Activated naive CD8-positive, alpha-beta T cell treated with anti-CD3 and anti-CD28 coated beads for 36 hours (primary cell): ENCODE data around the gene ASPN. TPM values are rescaled to one million over a fixed set of nuclear protein-coding genes. Genes with fewer than 3 reads are reported as not detected.

Experiments
- DNase-seq: peaks from one replicate; pipeline ENCODE4 v3.0.0; 2021
- H3K27ac Mint-ChIP-seq: one replicate; pipeline ENCODE4 v1.8.0; 2022; ENCODE audit warnings: mild to moderate bottlenecking, moderate library complexity, mixed read lengths
- H3K27me3 Mint-ChIP-seq: one replicate; pipeline ENCODE4 v1.8.0; 2022; ENCODE audit warnings: mild to moderate bottlenecking, mixed read lengths
- H3K36me3 Mint-ChIP-seq: one replicate; pipeline ENCODE4 v1.8.0; 2021; ENCODE audit warnings: mild to moderate bottlenecking, mixed read lengths
- H3K4me1 Mint-ChIP-seq: one replicate; pipeline ENCODE4 v1.8.0; 2021; ENCODE audit warnings: mixed read lengths
- H3K4me3 Mint-ChIP-seq: one replicate; pipeline ENCODE4 v1.8.0; 2022; ENCODE audit warnings: mild to moderate bottlenecking, moderate library complexity, mixed read lengths
- H3K9me3 Mint-ChIP-seq: one replicate; pipeline ENCODE4 v1.8.0; 2022; ENCODE audit warnings: mixed read lengths
- total RNA-seq, 2 experiments: library from RNA; stranded (reverse); gene quantifications; one replicate each; pipeline ENCODE4 v1.2.3, GENCODE V29; 2021

The ASPN gene
- total RNA-seq, 2 experiments from 2014 or later, result not detected

- peaks cover 4% of the 10 kb centered on the region for H3K4me1 Mint-ChIP-seq
- DNase-seq, result no peak
- no peaks in the 10 kb centered on the region for H3K9me3 Mint-ChIP-seq
- no peak overlapping the region for H3K4me3 Mint-ChIP-seq
- H3K27ac Mint-ChIP-seq, result no peak overlapping the region
- no peaks in the 10 kb centered on the region for H3K36me3 Mint-ChIP-seq
- H3K27me3 Mint-ChIP-seq, result no peaks in the 10 kb centered on the region
Observed at GRCh38 chr9:92492781-92493401, 10.6 kb upstream of the ASPN start.

GRCh38 chr9:92488681-92489550 lies 6.6 kb upstream of the ASPN start:
- DNase-seq, result no peak
- Mint-ChIP-seq H3K27ac (no peak overlapping the region), H3K4me3 (no peak overlapping the region), H3K9me3 (no peaks in the 10 kb centered on the region), H3K36me3 (no peaks in the 10 kb centered on the region), H3K4me1 (peaks cover 2% of the 10 kb centered on the region), H3K27me3 (no peaks in the 10 kb centered on the region)

- no peak for DNase-seq
- Mint-ChIP-seq H3K27ac (no peak overlapping the region), H3K27me3 (no peaks in the 10 kb centered on the region), H3K36me3 (no peaks in the 10 kb centered on the region), H3K4me1 (peaks cover 2% of the 10 kb centered on the region), H3K9me3 (no peaks in the 10 kb centered on the region), H3K4me3 (no peak overlapping the region)
Observed at GRCh38 chr9:92486371-92486770, 4.1 kb upstream of the ASPN start.

GRCh38 chr9:92484563-92484962 lies 2.3 kb upstream of the ASPN start:
- Mint-ChIP-seq H3K4me1 (peaks cover 5% of the 10 kb centered on the region), H3K27ac (no peak overlapping the region)
- DNase-seq, result no peak

GRCh38 chr9:92483627-92484545 lies 1.6 kb upstream of the ASPN start:
- H3K4me3 Mint-ChIP-seq, result no peak overlapping the region
- H3K4me1 Mint-ChIP-seq, result peaks cover 5% of the 10 kb centered on the region
- H3K9me3 Mint-ChIP-seq, result no peaks in the 10 kb centered on the region
- no peaks in the 10 kb centered on the region for H3K27me3 Mint-ChIP-seq
- DNase-seq, result no peak
- H3K27ac Mint-ChIP-seq, result no peak overlapping the region
- H3K36me3 Mint-ChIP-seq, result no peaks in the 10 kb centered on the region

More at GRCh38 chr9:92484563-92484962, 2.3 kb upstream of the ASPN start:
- H3K27me3 Mint-ChIP-seq, result no peaks in the 10 kb centered on the region
- no peaks in the 10 kb centered on the region for H3K9me3 Mint-ChIP-seq
- H3K36me3 Mint-ChIP-seq, result no peaks in the 10 kb centered on the region
- H3K4me3 Mint-ChIP-seq, result no peak overlapping the region

GRCh38 chr9:92482805-92483204 lies 499 bp upstream of the ASPN start:
- Mint-ChIP-seq H3K4me3 (no peak overlapping the region), H3K27me3 (no peaks in the 10 kb centered on the region), H3K9me3 (no peaks in the 10 kb centered on the region), H3K36me3 (no peaks in the 10 kb centered on the region), H3K4me1 (peaks cover 5% of the 10 kb centered on the region), H3K27ac (no peak overlapping the region)
- DNase-seq, result no peak

GRCh38 chr9:92480986-92481633 lies 1.2 kb downstream of the ASPN start:
- Mint-ChIP-seq H3K4me1 (peaks cover 5% of the 10 kb centered on the region), H3K4me3 (no peak overlapping the region), H3K27ac (no peak overlapping the region), H3K36me3 (no peaks in the 10 kb centered on the region), H3K27me3 (no peaks in the 10 kb centered on the region), H3K9me3 (no peaks in the 10 kb centered on the region)
- no peak for DNase-seq

GRCh38 chr9:92480291-92480771 lies 2.0 kb downstream of the ASPN start:
- Mint-ChIP-seq H3K4me3 (no peak overlapping the region), H3K9me3 (no peaks in the 10 kb centered on the region), H3K27ac (no peak overlapping the region), H3K4me1 (peaks cover 5% of the 10 kb centered on the region), H3K27me3 (no peaks in the 10 kb centered on the region), H3K36me3 (no peaks in the 10 kb centered on the region)
- DNase-seq, result no peak

- no peak overlapping the region for H3K4me3 Mint-ChIP-seq
- no peak for DNase-seq
- no peaks in the 10 kb centered on the region for H3K27me3 Mint-ChIP-seq
- no peaks in the 10 kb centered on the region for H3K36me3 Mint-ChIP-seq
- H3K4me1 Mint-ChIP-seq, result peaks cover 5% of the 10 kb centered on the region
- H3K27ac Mint-ChIP-seq, result no peak overlapping the region
- H3K9me3 Mint-ChIP-seq, result no peaks in the 10 kb centered on the region
Observed at GRCh38 chr9:92479346-92479745, 3.0 kb downstream of the ASPN start.

GRCh38 chr9:92478783-92479182 lies 3.5 kb downstream of the ASPN start:
- Mint-ChIP-seq H3K36me3 (no peaks in the 10 kb centered on the region), H3K27me3 (no peaks in the 10 kb centered on the region), H3K4me1 (peaks cover 5% of the 10 kb centered on the region), H3K27ac (no peak overlapping the region), H3K4me3 (no peak overlapping the region), H3K9me3 (no peaks in the 10 kb centered on the region)
- DNase-seq, result no peak

- H3K4me3 Mint-ChIP-seq, result no peak overlapping the region
- H3K36me3 Mint-ChIP-seq, result no peaks in the 10 kb centered on the region
- DNase-seq, result no peak
- no peak overlapping the region for H3K27ac Mint-ChIP-seq
- H3K27me3 Mint-ChIP-seq, result no peaks in the 10 kb centered on the region
- H3K4me1 Mint-ChIP-seq, result peaks cover 5% of the 10 kb centered on the region
- no peaks in the 10 kb centered on the region for H3K9me3 Mint-ChIP-seq
Observed at GRCh38 chr9:92476962-92477361, 5.3 kb downstream of the ASPN start.

GRCh38 chr9:92474587-92474986 lies 7.7 kb downstream of the ASPN start:
- no peaks in the 10 kb centered on the region for H3K36me3 Mint-ChIP-seq
- DNase-seq, result no peak
- H3K4me3 Mint-ChIP-seq, result no peak overlapping the region
- no peaks in the 10 kb centered on the region for H3K27me3 Mint-ChIP-seq
- H3K9me3 Mint-ChIP-seq, result no peaks in the 10 kb centered on the region
- H3K4me1 Mint-ChIP-seq, result no peaks in the 10 kb centered on the region
- no peak overlapping the region for H3K27ac Mint-ChIP-seq

GRCh38 chr9:92468206-92468605 lies 14.1 kb downstream of the ASPN start:
- Mint-ChIP-seq H3K4me3 (no peak overlapping the region), H3K27me3 (no peaks in the 10 kb centered on the region), H3K4me1 (no peaks in the 10 kb centered on the region), H3K36me3 (no peaks in the 10 kb centered on the region), H3K27ac (no peak overlapping the region), H3K9me3 (no peaks in the 10 kb centered on the region)
- no peak for DNase-seq

- H3K4me1 Mint-ChIP-seq, result no peaks in the 10 kb centered on the region
- H3K4me3 Mint-ChIP-seq, result no peak overlapping the region
- H3K36me3 Mint-ChIP-seq, result no peaks in the 10 kb centered on the region
- no peak overlapping the region for H3K27ac Mint-ChIP-seq
- no peak for DNase-seq
- H3K9me3 Mint-ChIP-seq, result no peaks in the 10 kb centered on the region
- no peaks in the 10 kb centered on the region for H3K27me3 Mint-ChIP-seq
Observed at GRCh38 chr9:92467511-92467910, 14.8 kb downstream of the ASPN start.
